HL-60 (cell line): ENCODE data around the gene LY6G5B.

Source experiments
- REST ChIP-seq: IDR thresholded peaks from 2 replicates; pipeline ENCODE4 v1.6.1; 2012; ENCODE audit warnings: low read depth; ENCODE audit not compliant: insufficient replicate concordance
- TF ChIP-seq, protein P1 (sequence below): IDR thresholded peaks from one replicate; pipeline ENCODE4 v1.5.1; 2011; ENCODE audit warnings: low read length, control low read depth, inconsistent platforms; ENCODE audit not compliant: insufficient read depth

DNA sequence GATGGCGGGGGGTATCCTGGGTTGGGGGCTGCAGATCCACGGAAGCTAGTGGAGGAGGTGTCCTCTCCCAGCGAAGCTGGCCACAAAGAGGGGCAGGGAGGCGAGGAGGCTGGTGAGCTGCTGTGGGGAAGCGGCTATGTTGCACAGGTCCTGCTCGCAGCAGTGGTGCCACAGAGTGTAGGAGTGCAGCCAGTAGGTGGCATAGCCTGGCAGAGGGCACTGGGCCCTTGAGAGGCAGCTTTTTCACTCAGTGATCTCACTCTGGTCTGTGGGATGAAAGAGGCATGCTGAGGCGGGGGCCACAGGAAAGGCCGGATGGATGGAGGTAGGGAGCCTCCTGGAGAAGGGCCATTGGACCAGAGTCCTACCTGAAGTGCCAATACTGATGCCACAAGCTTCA is 42.5 kb downstream of the LY6G5B start:
- TF ChIP-seq, protein P1, sequence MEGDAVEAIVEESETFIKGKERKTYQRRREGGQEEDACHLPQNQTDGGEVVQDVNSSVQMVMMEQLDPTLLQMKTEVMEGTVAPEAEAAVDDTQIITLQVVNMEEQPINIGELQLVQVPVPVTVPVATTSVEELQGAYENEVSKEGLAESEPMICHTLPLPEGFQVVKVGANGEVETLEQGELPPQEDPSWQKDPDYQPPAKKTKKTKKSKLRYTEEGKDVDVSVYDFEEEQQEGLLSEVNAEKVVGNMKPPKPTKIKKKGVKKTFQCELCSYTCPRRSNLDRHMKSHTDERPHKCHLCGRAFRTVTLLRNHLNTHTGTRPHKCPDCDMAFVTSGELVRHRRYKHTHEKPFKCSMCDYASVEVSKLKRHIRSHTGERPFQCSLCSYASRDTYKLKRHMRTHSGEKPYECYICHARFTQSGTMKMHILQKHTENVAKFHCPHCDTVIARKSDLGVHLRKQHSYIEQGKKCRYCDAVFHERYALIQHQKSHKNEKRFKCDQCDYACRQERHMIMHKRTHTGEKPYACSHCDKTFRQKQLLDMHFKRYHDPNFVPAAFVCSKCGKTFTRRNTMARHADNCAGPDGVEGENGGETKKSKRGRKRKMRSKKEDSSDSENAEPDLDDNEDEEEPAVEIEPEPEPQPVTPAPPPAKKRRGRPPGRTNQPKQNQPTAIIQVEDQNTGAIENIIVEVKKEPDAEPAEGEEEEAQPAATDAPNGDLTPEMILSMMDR: peak; percentile 10
- no peak for TF ChIP-seq REST
